Keratinocyte (primary cell): ENCODE results near the gene GJB6.

Experiments used
- CTCF ChIP-seq, 3 experiments: IDR thresholded peaks in 1 of 3; conservative IDR thresholded peaks in 1 of 3; optimal IDR thresholded peaks in 1 of 3; 2 replicates in 2 of 3; 3 replicates in 1 of 3; pipeline versions ENCODE3 to v1.5.1; 2011; ENCODE audit warnings: low read length in 3 of 3, mild to moderate bottlenecking in 3 of 3, moderate library complexity in 2 of 3, control low read depth in 1 of 3, inconsistent platforms in 1 of 3; ENCODE audit not compliant: insufficient read depth in 2 of 3; ENCODE audit errors: extremely low read depth in 1 of 3
- EZH2 ChIP-seq: IDR thresholded peaks from one replicate; pipeline ENCODE4 v1.6.1; 2012; ENCODE audit warnings: inconsistent platforms, mild to moderate bottlenecking, low read length, moderate library complexity

GRCh38 chr13:20193907-20194631 is 38.0 kb downstream of the GJB6 start:
- TF ChIP-seq CTCF (optimal IDR thresholded peaks at IDR 0.05 in 1 of 3, IDR thresholded peaks at IDR 0.05 in 1 of 3, conservative IDR thresholded peaks at IDR 0.05 in 1 of 3; ENCODE audit: extremely low read depth in 1 of 3, insufficient read depth in 2 of 3, low read length in 3 of 3) = no peak
- TF ChIP-seq EZH2 = no peak
